ENCODE data around the gene PCYT1A. TPM values are rescaled to one million over a fixed set of nuclear protein-coding genes. Genes with fewer than 3 reads are reported as not detected.

The PCYT1A gene
- total and polyA plus RNA-seq, 2 of the 13 experiments (the other 11 are each of a cell fraction or from before 2014, with no cell fraction given) = 26.4 to 45.3 TPM

DNA sequence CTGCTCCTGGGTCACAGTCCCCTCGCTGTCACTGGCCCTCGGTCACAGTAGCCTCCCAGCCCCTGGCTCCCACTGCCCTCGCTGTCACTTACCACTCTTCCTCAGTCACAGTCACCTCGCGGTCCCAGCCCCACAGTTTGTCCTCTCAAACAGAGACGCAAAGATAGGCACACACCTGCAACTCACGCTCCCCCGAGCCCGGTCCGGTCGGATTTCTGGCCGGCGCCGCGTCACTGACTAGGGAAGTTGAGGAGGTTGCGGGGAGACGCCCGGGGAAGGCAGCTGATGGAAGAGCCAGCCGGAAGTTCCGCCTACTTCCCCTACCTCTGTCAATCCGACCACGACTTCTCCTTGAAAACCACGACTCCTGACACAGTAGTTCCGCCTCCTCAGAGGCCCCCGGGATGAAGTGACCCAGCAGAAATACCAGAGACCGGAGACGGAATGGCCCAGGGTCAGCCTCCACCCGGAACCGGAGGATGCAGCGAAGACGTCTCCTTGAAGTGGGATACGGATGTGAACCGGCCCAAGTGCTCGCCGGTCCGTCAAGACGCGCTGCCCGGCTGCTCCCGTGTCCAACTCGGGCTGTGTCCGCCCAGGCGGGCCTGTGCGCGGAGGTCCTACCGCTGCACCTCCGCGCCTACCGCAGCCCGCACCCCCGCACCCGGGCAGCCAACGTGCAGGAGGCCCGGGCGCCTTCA is at the start of gene PCYT1A (continued):
- TF ChIP-seq AHR (CRISPR knock-in tag; IDR thresholded peaks at IDR 0.05) (no peak), TBL1XR1 (IDR thresholded peaks at IDR 0.05; ENCODE audit: borderline replicate concordance, low read length, partially characterized antibody) (no peak), ATF3 (CRISPR knock-in tag; IDR thresholded peaks at IDR 0.05) (0 out of 2 replicates have a peak, but pooled peaks have one; percentile 14), PHB2 (IDR thresholded peaks at IDR 0.05; ENCODE audit: partially characterized antibody) (no peak), THRA (CRISPR knock-in tag; IDR thresholded peaks at IDR 0.05; ENCODE audit: borderline replicate concordance) (peak; percentile 51; the same call in 1 of the 2 replicates), ZNF747 (CRISPR knock-in tag; IDR thresholded peaks at IDR 0.05; ENCODE audit: borderline replicate concordance) (peak; percentile 32; the same call in 1 of the 2 replicates), ZMYM2 (CRISPR knock-in tag; IDR thresholded peaks at IDR 0.05) (peak; percentile 71), RNF219 (CRISPR knock-in tag; IDR thresholded peaks at IDR 0.05) (no peak), ZNF3 (CRISPR knock-in tag; IDR thresholded peaks at IDR 0.05) (no peak), KLF9 (CRISPR knock-in tag; IDR thresholded peaks at IDR 0.05; ENCODE audit: low read depth) (peak; percentile 14; the same call in 1 of the 2 replicates), TAF1 (CRISPR knock-in tag; IDR thresholded peaks at IDR 0.05) (peak; percentile 88), TGIF2 (CRISPR knock-in tag; IDR thresholded peaks at IDR 0.05) (peak; percentile 19), ZBTB25 (CRISPR knock-in tag; IDR thresholded peaks at IDR 0.05) (peak; percentile 91), RXRA (CRISPR knock-in tag; IDR thresholded peaks at IDR 0.05) (peak; percentile 57; the same call in 1 of the 2 replicates), ZBTB7B (CRISPR knock-in tag; IDR thresholded peaks at IDR 0.05) (peak; percentile 79), HDAC1 (CRISPR knock-in tag; IDR thresholded peaks at IDR 0.05) (peak; percentile 94), GLI4 (CRISPR knock-in tag; IDR thresholded peaks at IDR 0.05; ENCODE audit: borderline replicate concordance) (peak; percentile 29; the same call in 1 of the 2 replicates), HOXA3 (CRISPR knock-in tag; IDR thresholded peaks at IDR 0.05) (peak; percentile 71)
- TF ChIP-seq, protein P1, sequence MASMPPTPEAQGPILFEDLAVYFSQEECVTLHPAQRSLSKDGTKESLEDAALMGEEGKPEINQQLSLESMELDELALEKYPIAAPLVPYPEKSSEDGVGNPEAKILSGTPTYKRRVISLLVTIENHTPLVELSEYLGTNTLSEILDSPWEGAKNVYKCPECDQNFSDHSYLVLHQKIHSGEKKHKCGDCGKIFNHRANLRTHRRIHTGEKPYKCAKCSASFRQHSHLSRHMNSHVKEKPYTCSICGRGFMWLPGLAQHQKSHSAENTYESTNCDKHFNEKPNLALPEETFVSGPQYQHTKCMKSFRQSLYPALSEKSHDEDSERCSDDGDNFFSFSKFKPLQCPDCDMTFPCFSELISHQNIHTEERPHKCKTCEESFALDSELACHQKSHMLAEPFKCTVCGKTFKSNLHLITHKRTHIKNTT (CRISPR knock-in tag; IDR thresholded peaks at IDR 0.05) = no peak
- TF ChIP-seq, protein P2, sequence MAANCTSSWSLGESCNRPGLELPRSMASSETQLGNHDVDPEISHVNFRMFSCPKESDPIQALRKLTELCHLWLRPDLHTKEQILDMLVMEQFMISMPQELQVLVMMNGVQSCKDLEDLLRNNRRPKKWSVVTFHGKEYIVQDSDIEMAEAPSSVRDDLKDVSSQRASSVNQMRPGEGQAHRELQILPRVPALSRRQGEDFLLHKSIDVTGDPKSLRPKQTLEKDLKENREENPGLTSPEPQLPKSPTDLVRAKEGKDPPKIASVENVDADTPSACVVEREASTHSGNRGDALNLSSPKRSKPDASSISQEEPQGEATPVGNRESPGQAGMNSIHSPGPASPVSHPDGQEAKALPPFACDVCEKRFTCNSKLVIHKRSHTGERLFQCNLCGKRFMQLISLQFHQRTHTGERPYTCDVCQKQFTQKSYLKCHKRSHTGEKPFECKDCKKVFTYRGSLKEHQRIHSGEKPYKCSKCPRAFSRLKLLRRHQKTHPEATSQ (CRISPR knock-in tag; IDR thresholded peaks at IDR 0.05; ENCODE audit: borderline replicate concordance) = peak; percentile 85; the same call in 1 of the 2 replicates
- TF ChIP-seq, protein P3, sequence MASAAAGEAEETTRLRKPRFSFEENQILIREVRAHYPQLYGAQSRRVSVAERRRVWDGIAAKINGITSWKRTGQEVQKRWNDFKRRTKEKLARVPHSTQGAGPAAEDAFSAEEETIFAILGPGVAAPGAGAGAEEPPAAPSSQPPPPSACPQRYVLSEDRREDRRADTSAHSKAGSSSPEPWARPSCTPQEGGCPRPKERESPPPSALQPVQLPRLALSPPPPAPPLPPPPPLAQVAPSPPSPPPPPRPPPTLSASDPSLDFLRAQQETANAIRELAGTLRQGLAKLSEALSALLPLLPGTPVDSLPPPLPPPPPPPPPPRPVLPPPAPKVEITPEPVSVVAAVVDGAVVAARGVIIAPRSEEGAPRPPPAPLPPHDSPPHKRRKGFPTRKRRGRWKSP (CRISPR knock-in tag; IDR thresholded peaks at IDR 0.05) = no peak; the same call in 1 of the 2 replicates
